GM19239 (cell line): ENCODE data around the gene SMIM30.

ENCODE experiments used
- DNase-seq: peaks from one replicate; pipeline ENCODE4 v3.0.0; 2011; ENCODE audit warnings: low spot score; ENCODE audit not compliant: insufficient read length
- FAIRE-seq: peaks from 2 replicates; lab custom pipeline; 2011; peaks lifted over from hg19 to GRCh38; lab: Jason Lieb, UNC

SMIM30 gene

DNA sequence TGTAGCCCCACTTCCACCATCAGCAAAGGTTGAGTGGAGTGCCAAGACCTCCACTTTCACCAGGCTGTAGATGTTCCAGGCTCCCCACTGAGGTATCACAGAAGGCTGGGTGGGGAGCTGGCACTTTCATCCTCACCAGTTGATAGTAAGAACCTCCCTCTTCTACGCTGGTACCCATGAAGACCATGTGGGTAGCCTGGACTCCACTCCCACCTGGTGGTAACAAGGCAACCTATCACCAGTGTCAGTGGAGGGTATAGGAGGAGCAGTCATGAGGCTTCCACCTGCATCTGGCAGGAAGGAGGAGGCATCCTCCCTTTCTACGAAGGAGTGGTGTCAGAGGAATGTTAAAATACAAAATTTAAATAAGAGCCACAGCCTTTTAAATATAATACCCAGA, 4.4 kb downstream of the SMIM30 start:
- FAIRE-seq (no peak), DNase-seq (no peak)

- DNase-seq (no peak), FAIRE-seq (no peak)
Measured at GRCh38 chr7:113109718-113110117, 8.6 kb downstream of the SMIM30 start.

DNA sequence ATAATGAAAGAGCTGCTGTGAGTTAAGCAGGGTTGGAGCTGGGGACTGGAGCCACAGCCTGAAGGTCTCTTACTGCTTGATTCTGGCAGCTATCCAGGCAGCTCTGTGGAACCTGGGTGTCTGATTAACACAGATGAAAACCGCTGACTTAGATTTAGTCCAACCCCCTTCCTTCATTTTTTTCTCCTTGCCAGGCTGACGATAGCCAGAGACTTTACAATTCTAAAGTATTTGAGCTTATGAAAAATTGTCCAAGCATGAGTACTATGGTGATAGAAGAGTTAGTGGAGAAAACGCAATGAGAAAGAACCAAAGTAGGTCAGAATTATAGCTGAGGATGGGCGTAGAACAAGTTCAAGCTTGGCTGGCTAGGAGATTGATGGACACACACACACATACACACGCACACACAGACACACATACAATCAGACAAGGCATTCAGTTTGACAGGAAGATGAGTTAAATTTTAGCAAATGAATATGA, 18.2 kb downstream of the SMIM30 start:
- DNase-seq (no peak), FAIRE-seq (no peak)

GRCh38 chr7:113099284-113099919, 19.0 kb downstream of the SMIM30 start:
- DNase-seq (no peak), FAIRE-seq (peak; percentile 28)

DNA sequence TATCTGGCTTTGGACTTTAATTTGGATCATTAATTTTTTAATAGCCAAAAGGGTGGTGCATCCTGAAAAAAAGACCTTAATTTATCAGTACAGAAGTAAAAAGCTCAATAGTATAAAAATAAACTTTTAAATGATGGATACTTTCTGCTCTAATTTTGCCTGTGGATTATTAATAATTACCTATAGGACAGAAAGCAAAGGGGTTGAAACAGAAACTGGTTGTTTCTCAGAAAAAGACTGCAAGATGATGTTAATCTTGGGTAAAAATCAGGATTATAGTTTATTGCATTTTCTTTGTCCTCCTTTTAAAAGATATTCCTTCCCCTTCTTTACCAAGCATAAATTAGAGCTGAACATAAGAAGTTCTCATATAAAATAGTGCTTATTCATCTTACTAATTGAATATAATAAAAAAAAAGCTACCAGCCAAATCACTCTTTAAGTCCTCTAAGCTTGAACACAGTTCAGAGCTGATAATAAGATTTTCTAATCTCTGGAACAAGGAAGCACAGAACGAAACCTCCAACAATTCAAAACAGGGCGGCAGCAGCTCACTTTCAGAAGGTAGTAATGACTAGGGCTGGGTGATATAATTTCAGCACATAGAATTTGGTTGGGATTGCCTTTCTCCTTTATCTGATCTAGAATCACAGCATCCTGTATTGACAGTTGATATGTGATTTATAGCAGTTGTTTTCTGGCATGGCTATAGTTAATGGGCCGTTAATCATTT, 23.7 kb downstream of the SMIM30 start:
- DNase-seq (no peak), FAIRE-seq (peak; percentile 33)

DNA sequence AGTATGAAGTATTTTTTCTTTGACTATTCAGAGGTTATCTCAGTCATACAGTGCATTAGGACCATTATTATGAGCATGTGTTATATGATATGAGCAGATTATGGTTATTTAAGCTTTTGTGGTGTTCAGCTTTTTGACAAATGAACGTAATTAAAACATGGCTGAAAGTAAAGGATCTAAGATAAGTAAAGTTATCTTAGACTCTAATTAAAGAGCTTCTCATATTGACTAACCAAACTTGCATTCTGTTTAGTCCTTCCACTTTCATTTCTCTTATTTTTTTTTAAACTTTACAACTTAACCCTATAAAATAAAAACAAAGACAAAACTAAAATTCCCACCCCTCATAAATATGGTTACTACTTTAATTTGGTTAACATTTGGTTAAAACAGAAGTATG, 24.8 kb downstream of the SMIM30 start:
- peak; percentile 69 for FAIRE-seq
- no peak for DNase-seq

- DNase-seq (no peak), FAIRE-seq (no peak)
Measured at GRCh38 chr7:113092762-113093161, 25.6 kb downstream of the SMIM30 start.

DNA sequence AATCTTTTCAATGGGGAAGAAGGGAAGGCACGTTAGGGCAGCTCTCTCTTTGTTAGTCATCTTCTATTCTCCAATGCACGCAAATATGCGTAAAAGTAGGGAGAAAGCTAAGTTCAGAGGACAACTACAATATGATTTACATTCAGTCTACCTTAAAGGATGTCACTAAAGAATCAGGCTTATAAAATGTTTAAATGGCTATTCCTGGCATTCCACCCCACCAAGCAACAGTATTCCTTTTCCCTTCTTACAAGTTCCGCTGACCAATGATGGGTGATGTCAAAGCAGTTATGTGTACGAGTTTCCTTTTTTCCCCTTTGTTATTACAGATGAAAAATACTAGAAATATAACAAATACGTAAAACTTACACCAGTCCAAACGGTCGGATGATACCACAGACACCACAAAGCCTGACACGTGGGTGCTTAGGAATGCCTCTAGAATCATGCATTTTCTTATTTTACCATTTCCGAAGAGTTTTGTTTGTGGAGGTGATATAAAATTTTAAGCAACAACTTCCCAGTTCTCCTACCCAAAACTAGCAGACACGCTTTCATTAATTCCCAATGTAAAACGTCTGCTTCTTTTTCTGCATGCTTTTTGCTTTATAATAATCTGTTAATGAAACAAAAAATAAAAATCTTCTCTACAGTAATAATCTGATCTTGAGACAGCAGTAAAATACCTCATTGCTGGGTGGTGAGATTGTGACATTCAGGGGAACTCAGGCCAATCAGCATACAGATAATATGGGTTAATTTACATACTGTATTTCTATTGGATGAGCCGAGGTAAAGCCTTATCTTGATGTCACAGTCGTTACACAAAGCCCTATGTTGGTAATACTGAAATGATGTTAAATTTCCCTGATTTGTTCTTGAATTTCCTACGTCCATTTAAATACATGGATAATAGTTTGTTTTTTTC, 31.0 kb downstream of the SMIM30 start:
- no peak for FAIRE-seq
- no peak for DNase-seq

DNA sequence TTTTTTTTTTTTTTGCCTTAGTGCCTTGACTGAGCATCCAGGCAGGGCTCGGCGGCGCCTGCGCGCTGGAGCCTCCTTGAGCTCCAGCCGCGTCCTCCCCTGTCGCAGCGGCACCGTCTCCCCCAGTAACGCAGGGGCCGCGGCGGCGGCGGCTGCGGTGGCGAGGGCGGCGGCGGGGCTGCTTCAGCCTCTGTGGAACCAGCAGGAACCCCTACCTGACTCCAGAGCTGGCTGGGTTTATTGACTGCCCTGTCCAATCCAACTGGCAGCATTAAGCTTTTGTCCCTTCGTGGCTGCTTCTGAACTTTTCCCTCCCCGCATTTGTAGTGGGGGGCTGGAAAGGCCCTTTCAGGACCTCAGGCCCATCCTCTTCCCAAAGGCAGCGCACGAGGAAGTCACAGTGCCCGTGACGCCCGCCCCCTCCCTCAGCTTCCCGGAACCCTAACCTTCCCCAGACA, 31.9 kb downstream of the SMIM30 start, which contains the start of gene GPR85:
Gene GPR85 (minus strand): TSS at position 397 of the 458 bp plus-strand sequence. CDS start 2,106 bp downstream, outside the sequence.
- FAIRE-seq, result no peak
- peak; percentile 9 for DNase-seq

DNA sequence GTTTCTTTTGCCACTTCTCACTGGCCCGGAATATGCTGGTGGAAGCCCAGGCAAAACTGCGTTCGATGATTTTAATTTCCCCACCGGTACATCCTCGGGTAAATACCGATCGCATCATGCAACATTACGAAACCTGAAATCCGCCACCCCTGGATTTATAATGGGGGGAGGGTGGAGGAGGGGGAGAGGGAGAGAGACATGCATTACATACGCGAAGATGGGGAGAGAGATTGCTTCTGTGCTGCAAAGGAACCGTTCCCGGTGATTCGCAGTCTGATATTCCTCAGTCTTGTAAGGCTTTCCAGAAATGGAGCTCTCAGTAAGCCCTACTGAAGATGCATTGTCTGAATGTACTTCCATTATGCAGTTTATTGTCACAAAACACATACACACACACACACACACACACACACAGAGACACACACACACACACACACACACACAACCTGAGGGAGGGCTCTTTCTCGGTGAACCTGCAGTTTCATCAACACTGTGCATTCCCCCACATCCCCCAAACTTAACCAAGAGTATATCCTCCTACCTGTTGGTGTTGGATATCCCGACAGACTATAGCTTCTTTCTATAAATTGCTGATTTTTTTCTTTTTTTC, 32.5 kb downstream of the SMIM30 start:
- no peak for DNase-seq
- FAIRE-seq, result no peak

DNA sequence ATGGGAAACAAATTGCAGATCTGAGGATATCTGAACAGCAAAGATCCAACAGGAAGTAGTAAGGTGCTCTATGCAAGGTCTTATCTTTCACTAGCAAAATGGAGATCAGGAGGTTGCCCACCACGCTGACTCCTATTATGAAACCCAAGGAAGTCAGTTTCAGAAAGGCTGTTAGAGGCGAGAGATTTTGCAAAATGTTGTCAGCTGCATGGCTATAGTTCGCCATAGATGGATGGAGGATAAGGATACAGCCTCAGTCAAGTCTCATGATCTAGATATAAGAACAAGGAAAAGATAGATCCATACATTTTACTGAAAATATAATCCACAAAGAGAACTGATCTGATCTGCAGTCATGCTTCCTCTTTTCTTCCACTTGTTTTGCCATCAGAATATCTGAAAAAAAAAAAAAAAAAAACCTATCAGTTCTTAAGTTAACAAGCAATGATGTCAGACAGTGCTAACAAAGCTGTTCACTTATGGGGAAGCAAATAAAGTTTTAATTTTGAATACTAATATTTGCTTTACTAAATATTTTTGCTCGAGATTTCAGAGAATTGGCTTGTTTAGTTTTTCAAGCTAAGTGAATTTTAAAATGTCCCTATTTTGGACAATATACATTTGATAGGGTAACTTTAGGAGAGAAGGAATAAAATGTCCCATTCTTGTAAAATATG, 33.7 kb downstream of the SMIM30 start:
- no peak for DNase-seq
- FAIRE-seq, result no peak

GRCh38 chr7:113083816-113084495, 34.4 kb downstream of the SMIM30 start:
- FAIRE-seq, result no peak

DNA sequence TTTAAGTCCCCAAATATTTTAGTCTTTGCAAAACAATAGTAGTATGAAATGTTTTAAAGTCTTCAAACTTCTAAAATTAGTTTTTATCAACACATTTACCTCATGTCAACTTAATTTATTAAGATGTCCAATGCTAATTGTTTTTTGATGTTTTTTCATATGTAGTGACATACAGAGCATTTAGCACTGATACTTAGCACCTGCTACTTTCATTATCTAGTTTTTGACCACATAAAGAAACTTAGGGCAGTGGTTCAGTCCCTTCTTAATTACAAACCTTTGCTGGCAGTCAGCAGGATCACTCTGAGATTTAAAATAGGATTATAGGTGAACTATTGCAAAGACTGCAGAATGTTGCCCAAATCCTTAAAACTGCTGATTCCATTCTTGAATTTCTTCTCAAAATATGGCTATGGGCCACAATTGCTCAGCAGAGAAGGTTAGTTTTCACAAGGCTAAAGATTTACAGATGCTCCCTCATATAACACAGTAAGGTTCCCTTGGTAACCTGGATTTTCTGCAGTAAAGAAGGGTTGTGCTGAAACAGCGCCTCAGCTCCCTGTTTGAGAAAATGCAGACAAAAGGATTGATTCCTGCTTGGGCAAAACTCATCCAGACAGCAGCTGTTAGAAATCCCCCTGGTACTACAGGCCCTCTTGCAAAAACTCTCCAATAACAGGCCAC, 35.1 kb downstream of the SMIM30 start:
- no peak for DNase-seq
- FAIRE-seq, result no peak

More at GRCh38 chr7:113083816-113084495, 34.4 kb downstream of the SMIM30 start:
- no peak for DNase-seq

- DNase-seq (no peak), FAIRE-seq (no peak)
Measured at GRCh38 chr7:113078331-113078730, 40.0 kb downstream of the SMIM30 start.

DNA sequence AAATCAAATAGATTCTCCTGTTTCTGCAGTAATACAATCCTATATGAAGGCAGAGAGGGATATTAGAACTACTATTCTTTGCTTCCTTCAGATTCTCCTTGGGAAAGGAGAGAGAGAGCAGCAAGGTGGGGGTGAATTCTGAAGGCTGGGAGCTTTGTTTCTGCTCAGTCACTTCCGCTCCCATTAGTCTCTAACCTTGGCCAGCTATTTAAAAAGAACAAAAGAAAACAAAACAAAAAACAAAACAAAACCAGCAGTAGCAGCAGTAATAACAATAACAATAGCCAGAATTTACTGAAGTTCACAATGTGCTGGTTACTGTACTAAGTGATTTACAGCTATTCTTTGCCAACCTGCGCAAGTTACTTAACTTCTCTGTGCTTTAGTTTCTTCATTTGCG, 41.7 kb downstream of the SMIM30 start:
- no peak for FAIRE-seq
- DNase-seq, result no peak

GRCh38 chr7:113071465-113071864, 46.9 kb downstream of the SMIM30 start:
- DNase-seq (no peak), FAIRE-seq (peak; percentile 61)
